ENCODE results near the gene COX7B2.

The COX7B2 gene

DNA sequence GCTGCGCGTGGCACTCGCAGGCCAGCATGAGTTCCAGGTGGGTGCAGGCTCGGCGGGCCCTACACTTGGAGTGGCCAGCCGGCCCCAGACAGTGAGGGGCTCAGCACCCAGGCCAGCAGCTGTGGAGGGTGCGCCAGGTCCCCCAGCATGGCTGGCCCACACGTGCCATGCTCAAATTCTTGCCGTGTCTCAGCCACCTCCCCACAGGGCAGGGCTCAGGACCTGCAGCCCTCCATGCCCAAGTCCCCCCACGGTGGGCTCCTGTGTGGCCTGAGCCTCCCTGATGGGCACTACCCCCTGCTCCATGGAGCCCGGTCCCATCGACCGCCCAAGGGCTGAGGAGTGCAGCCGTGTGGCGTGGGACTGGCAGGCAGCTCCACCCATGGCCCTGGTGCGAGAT is 210.2 kb downstream of the COX7B2 start:
- DNase-seq, result no peak

Measured in NCI-H526 (cell line).